Thyroid gland (tissue), 4 donors: ENCODE data around the gene DOCK10. TPM values are rescaled to one million over a fixed set of nuclear protein-coding genes. Genes with fewer than 3 reads are reported as not detected.

Experiments used
- DNase-seq, 2 donors: peaks; one replicate each; pipeline ENCODE4 v3.0.0-alpha.2; 2019
- H3K27ac ChIP-seq, 3 donors: fragments of 200-600 bp; sonication (generic); 1 replicate in 2 of 3; 2 replicates in 1 of 3; pipeline ENCODE4 v1.5.1; 2016 to 2019; ENCODE audit warnings: mild to moderate bottlenecking in 1 of 3, moderate library complexity in 1 of 3
- H3K27me3 ChIP-seq: fragments of 200-600 bp; sonication (generic); one replicate; pipeline ENCODE4 v1.5.1; 2019
- H3K36me3 ChIP-seq, 2 donors: fragments of 200-600 bp; sonication (generic); one replicate each; pipeline ENCODE4 v1.5.1; 2016 to 2019
- H3K4me1 ChIP-seq, 2 donors: fragments of 200-600 bp; sonication (generic); one replicate each; pipeline ENCODE4 v1.5.1; 2017 to 2019
- H3K4me3 ChIP-seq, 3 donors: fragments of 200-600 bp; sonication (generic); replicated peaks in 1 of 3; 1 replicate in 2 of 3; 2 replicates in 1 of 3; pipeline ENCODE4 v1.5.1; 2016; ENCODE audit warnings: mild to moderate bottlenecking in 1 of 3
- H3K9me3 ChIP-seq: fragments of 200-600 bp; sonication (generic); one replicate; pipeline ENCODE4 v1.5.1; 2017
- POLR2A ChIP-seq, 2 donors: fragments of 450-650 bp; IDR thresholded peaks; one replicate each; pipeline ENCODE4 v1.6.1; 2017; ENCODE audit warnings: antibody characterized with exemption in 2 of 2, mild to moderate bottlenecking in 2 of 2, moderate library complexity in 1 of 2
- WGBS, 2 donors: methylation state at CpG; one replicate each; pipeline ENCODE4 v1.1.5; 2017; 5-methylcytosine and 5-hydroxymethylcytosine counted together
- intact Hi-C: fragments of 100-400 bp; cut with DNase I; formaldehyde crosslinking; loops from one replicate; pipeline ENCODE4 v1.15.1; 2023
- microRNA-seq: library from miRNA; unstranded; fragments of <30 nt; microRNA quantifications from one replicate; pipeline ENCODE4, GENCODE V29; 2016
- small RNA-seq: library from RNA; depleted of rRNA; stranded (forward); fragments of <200 nt; gene quantifications from one replicate; pipeline ENCODE3, GENCODE V24; 2016
- total RNA-seq, 4 donors: library from RNA; depleted of rRNA; stranded (reverse); fragments of >200 nt; gene quantifications; one replicate each; pipeline ENCODE4 v1.2.3, GENCODE V29; 2016
- TF ChIP-seq, protein P1 (sequence below), 6 experiments: fragments of 200-600 bp in 3 of 6; fragments of 450-650 bp in 3 of 6; sonication (generic) in 3 of 6; IDR thresholded peaks; one replicate each; pipeline ENCODE4 v1.5.1; 2016 to 2019; ENCODE audit warnings: antibody characterized with exemption in 6 of 6, mild to moderate bottlenecking in 2 of 6, inconsistent platforms in 1 of 6, moderate library complexity in 1 of 6

The DOCK10 gene
- total RNA-seq, 4 donors from 2014 or later, result 4.6 to 8.9 (median 7.1) TPM

DNA sequence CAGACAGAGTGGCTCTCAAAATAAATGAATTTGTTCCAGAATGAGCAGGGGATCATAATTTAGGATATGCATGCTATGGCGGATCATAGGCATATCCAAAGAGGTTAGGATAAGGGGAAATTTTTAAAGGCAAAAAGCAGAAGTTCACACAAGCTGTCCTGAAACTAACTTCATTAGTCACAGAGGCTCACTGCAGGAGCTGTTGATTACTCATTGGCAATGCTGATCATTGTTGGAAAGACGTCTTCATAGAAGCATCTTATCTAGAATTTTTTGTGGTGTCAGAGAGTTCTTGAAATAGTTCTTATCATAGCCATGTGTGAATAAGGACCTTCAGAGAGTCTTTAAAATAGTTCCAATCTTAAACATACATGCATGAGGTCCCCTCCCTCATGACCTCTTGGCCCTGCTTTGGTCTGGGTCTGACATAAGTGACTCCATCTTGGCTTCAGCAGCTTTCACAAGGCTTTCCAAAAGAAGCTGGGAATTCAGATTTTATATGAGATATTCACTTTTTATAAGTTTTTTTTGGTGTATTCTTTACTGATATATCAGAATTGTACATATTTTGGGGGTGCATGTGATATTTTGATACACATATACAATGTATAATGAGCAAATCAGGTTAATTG, 318.6 kb downstream of the DOCK10 start:
- intact Hi-C loops, result no loop called here
- TF ChIP-seq POLR2A (IDR thresholded peaks at IDR 0.05), result no peak
- H3K4me3 ChIP-seq, result no peak overlapping the region
- no peaks in the 10 kb centered on the region for H3K9me3 ChIP-seq
- H3K4me1 ChIP-seq, result no peaks in the 10 kb centered on the region
- 74 to 89% methylated on average over 2 of the region's 2 CpGs for WGBS, 2 donors
- H3K27me3 ChIP-seq, result no peaks in the 10 kb centered on the region
- H3K36me3 ChIP-seq, result no peaks in the 10 kb centered on the region
- DNase-seq, result no peak
- H3K27ac ChIP-seq, result no peak overlapping the region

- Histone ChIP-seq H3K4me1 (no peaks in the 10 kb centered on the region), H3K4me3 (no peak overlapping the region), H3K36me3 (no peaks in the 10 kb centered on the region), H3K27ac (no peak overlapping the region), H3K27me3 (no peaks in the 10 kb centered on the region), H3K9me3 (no peaks in the 10 kb centered on the region)
- DNase-seq, result no peak
- intact Hi-C loops, result no loop called here
- 86 to 94% methylated on average over 4 of the region's 4 CpGs for WGBS, 2 donors
- TF ChIP-seq POLR2A (IDR thresholded peaks at IDR 0.05), result no peak
- TF ChIP-seq, protein P1, sequence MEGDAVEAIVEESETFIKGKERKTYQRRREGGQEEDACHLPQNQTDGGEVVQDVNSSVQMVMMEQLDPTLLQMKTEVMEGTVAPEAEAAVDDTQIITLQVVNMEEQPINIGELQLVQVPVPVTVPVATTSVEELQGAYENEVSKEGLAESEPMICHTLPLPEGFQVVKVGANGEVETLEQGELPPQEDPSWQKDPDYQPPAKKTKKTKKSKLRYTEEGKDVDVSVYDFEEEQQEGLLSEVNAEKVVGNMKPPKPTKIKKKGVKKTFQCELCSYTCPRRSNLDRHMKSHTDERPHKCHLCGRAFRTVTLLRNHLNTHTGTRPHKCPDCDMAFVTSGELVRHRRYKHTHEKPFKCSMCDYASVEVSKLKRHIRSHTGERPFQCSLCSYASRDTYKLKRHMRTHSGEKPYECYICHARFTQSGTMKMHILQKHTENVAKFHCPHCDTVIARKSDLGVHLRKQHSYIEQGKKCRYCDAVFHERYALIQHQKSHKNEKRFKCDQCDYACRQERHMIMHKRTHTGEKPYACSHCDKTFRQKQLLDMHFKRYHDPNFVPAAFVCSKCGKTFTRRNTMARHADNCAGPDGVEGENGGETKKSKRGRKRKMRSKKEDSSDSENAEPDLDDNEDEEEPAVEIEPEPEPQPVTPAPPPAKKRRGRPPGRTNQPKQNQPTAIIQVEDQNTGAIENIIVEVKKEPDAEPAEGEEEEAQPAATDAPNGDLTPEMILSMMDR (IDR thresholded peaks at IDR 0.05), result no peak
Measured at GRCh38 chr2:224722770-224723169, 319.5 kb downstream of the DOCK10 start.

- H3K9me3 ChIP-seq, result no peaks in the 10 kb centered on the region
- 89 to 91% methylated on average over 3 of the region's 3 CpGs for WGBS, 2 donors
- H3K27me3 ChIP-seq, result no peaks in the 10 kb centered on the region
- intact Hi-C loops, result no loop called here
- H3K4me1 ChIP-seq, result no peaks in the 10 kb centered on the region
- no peak overlapping the region for H3K4me3 ChIP-seq
- TF ChIP-seq, protein P1 (IDR thresholded peaks at IDR 0.05), result no peak
- DNase-seq, result no peak
- no peaks in the 10 kb centered on the region for H3K36me3 ChIP-seq
- H3K27ac ChIP-seq, result no peak overlapping the region
Measured at GRCh38 chr2:224722250-224722649, 320.0 kb downstream of the DOCK10 start.

GRCh38 chr2:224716921-224717320, 325.3 kb downstream of the DOCK10 start:
- Histone ChIP-seq H3K36me3 (no peaks in the 10 kb centered on the region), H3K9me3 (no peaks in the 10 kb centered on the region), H3K4me1 (no peaks in the 10 kb centered on the region), H3K27ac (no peak overlapping the region), H3K27me3 (no peaks in the 10 kb centered on the region), H3K4me3 (no peak overlapping the region)
- 92 to 94% methylated on average over 2 of the region's 2 CpGs for WGBS, 2 donors
- no peak for TF ChIP-seq POLR2A (IDR thresholded peaks at IDR 0.05)
- TF ChIP-seq, protein P1 (IDR thresholded peaks at IDR 0.05), result no peak
- intact Hi-C loops, result no loop called here
- DNase-seq, result no peak

- 87 to 95% methylated on average over 5 of the region's 5 CpGs for WGBS, 2 donors
- TF ChIP-seq, protein P1 (IDR thresholded peaks at IDR 0.05), result no peak
- no peak for TF ChIP-seq POLR2A (IDR thresholded peaks at IDR 0.05)
- no peaks in the 10 kb centered on the region for H3K27me3 ChIP-seq
- no peak for DNase-seq
- H3K27ac ChIP-seq, result no peak within 1 kb of the TSS
- no peaks in the 10 kb centered on the region for H3K4me1 ChIP-seq
- no peaks in the 10 kb centered on the region for H3K9me3 ChIP-seq
- H3K4me3 ChIP-seq, result no peak within 1 kb of the TSS
- H3K36me3 ChIP-seq, result no peaks in the 10 kb centered on the region
- intact Hi-C loops, result no loop called here
Measured at GRCh38 chr2:224716201-224716600, 326.1 kb downstream of the DOCK10 start, which contains the start of gene CCDC195. Gene CCDC195, minus strand, starts transcription at chr2:224716365. Its CDS starts 0 bp downstream, at chr2:224716365.

Small RNAs within 50 kb of the gene (microRNA-seq; reads per million reads assigned to microRNA genes)
- gene MIR4439, result not detected

Small RNAs within 50 kb of the gene (small RNA-seq; reads per million reads assigned to genes)
- not detected for gene MIR4439
